Activated naive CD8-positive, alpha-beta T cell treated with anti-CD3 and anti-CD28 coated beads, Interleukin-2, amount 10 ng/mL, durations not matched to agents 7 days and 5 days (primary cell): ENCODE data around the gene RPS4Y1. TPM values are rescaled to one million over a fixed set of nuclear protein-coding genes. Genes with fewer than 3 reads are reported as not detected.
A peak's percentile ranks its signal among the peaks of the same experiment; 100 is the strongest.
"Not testable (repeated sequence)": the region's sequence is repeated elsewhere in the genome, so short reads cannot be mapped to it uniquely, and the experiment has no call there.

Experiments used
- ATAC-seq: fragments of 150-1000 bp; cut with Tn5 transposase; one replicate; pipeline ENCODE4 v1.10.0; 2021; ENCODE audit warnings: low read depth, moderate library complexity
- POLR2A ChIA-PET: fragments of 350-600 bp; sonication (Branson Sonifier 250); formaldehyde crosslinking; loops from one replicate; lab custom pipeline; 2021; ENCODE audit warnings: antibody characterized with exemption; lab: Charles Lee
- DNase-seq: peaks from one replicate; pipeline ENCODE4 v3.0.0; 2021
- H3K27ac Mint-ChIP-seq: one replicate; pipeline ENCODE4 v1.8.0; 2022; ENCODE audit warnings: mild to moderate bottlenecking, mixed read lengths
- H3K27me3 Mint-ChIP-seq: one replicate; pipeline ENCODE4 v1.8.0; 2022; ENCODE audit warnings: mild to moderate bottlenecking, moderate library complexity, mixed read lengths
- H3K36me3 Mint-ChIP-seq: one replicate; pipeline ENCODE4 v1.8.0; 2021; ENCODE audit warnings: mild to moderate bottlenecking, mixed read lengths
- H3K4me1 Mint-ChIP-seq: one replicate; pipeline ENCODE4 v1.8.0; 2021; ENCODE audit warnings: mixed read lengths
- H3K4me3 Mint-ChIP-seq: one replicate; pipeline ENCODE4 v1.8.0; 2022; ENCODE audit warnings: mild to moderate bottlenecking, moderate library complexity, mixed read lengths
- H3K9me3 Mint-ChIP-seq: one replicate; pipeline ENCODE4 v1.8.0; 2021; ENCODE audit warnings: mixed read lengths
- total RNA-seq, 2 experiments: library from RNA; stranded (reverse); gene quantifications; one replicate each; pipeline ENCODE4 v1.2.3, GENCODE V29; 2021

RPS4Y1 gene
- total RNA-seq = 100 to 1,000 TPM; 309 to 313 TPM

DNA sequence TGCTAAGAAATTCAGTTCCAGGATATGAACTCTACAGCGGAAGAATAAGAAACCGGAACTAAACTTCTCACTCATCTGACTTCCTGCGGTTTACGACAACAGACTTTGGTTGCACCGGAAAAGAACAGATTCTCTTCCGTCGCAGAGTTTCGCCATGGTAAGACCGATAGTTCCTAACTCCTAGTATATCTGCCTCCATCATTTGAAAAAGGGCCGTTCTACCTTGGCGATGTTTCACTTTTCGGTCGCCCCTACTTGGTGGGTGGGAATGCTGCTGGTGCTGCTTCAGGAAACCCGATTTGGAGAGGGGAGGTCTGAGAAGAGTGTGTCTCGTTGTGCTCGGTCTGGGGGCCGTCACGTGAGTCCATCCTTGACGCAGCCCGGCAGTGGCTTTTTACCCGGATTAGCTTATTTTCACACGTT is at the start of gene RPS4Y1:
Gene RPS4Y1, plus strand, starts transcription at position 132 of the 423 bp plus-strand sequence. Its CDS starts 23 bp downstream, at position 155.
- H3K9me3 Mint-ChIP-seq = no peaks in the 10 kb centered on the region
- H3K4me3 Mint-ChIP-seq = peak within 1 kb of the TSS; percentile 97
- H3K36me3 Mint-ChIP-seq = peaks cover 25% of the 10 kb centered on the region
- peak within 1 kb of the TSS; percentile 94 for H3K27ac Mint-ChIP-seq
- no peaks in the 10 kb centered on the region for H3K27me3 Mint-ChIP-seq
- POLR2A ChIA-PET = interaction anchor here (1.0 kb wide), 1 partner anchor 94 kb away, joined by 4 read pairs; the partner anchor contains the start of gene ZFY
- ATAC-seq (peak; percentile 80), DNase-seq (peak; percentile 58)
- H3K4me1 Mint-ChIP-seq = peaks cover 29% of the 10 kb centered on the region

DNA sequence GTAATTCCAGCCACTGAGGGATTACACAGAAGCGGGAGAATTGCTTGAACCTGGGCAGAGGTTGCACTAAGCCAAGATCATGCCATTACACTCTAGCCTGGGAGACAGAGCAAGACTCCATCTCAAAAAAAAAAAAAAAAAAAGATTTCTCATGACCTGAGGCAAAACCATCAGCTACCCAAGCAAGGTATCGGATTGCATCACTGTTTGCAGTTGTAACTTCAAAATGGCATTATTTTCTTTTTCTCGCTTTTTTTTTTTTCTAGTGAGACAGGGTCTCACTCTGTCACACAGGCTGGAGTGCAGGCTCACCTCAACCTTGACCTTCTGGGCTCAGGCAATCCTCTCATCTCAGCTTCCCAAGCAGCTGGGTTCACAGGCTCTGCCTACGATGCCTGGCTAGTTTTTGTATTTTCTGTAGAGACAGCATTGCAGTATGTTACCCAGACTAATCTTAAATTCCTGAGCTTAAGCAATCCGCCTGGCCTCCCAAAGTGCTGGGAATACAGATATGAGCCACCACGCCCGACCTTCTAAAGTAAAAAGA is 44.4 kb upstream of the RPS4Y1 start:
- DNase-seq = no peak
- Mint-ChIP-seq H3K36me3 (no peaks in the 10 kb centered on the region), H3K27ac (no peak overlapping the region), H3K4me1 (no peaks in the 10 kb centered on the region), H3K9me3 (no peaks in the 10 kb centered on the region), H3K27me3 (no peaks in the 10 kb centered on the region), H3K4me3 (no peak overlapping the region)
- ATAC-seq = no peak
- POLR2A ChIA-PET = no interaction called here

DNA sequence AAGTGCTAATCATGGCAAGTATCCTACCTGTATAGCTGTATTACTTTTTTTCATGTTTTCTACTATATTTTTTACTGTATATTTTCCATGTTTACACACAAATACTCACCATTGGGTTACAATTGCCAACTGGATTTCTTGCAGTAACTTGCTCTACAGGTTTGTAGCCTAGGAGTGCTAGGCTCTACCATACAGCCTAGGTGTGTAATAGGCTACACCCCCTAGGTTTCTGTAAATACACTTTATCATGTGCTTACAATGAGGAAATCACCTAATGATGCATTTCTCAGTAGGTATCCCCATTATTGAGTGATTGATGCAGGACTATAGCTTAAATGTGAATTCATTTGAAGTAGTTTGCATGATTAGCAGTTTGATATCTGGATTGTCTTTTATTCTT is 43.4 kb upstream of the RPS4Y1 start:
- Mint-ChIP-seq H3K36me3 (no peaks in the 10 kb centered on the region), H3K4me1 (no peaks in the 10 kb centered on the region), H3K4me3 (no peak overlapping the region), H3K9me3 (no peaks in the 10 kb centered on the region), H3K27me3 (peaks cover 5% of the 10 kb centered on the region), H3K27ac (no peak overlapping the region)
- DNase-seq (no peak), ATAC-seq (no peak)
- POLR2A ChIA-PET = no interaction called here

DNA sequence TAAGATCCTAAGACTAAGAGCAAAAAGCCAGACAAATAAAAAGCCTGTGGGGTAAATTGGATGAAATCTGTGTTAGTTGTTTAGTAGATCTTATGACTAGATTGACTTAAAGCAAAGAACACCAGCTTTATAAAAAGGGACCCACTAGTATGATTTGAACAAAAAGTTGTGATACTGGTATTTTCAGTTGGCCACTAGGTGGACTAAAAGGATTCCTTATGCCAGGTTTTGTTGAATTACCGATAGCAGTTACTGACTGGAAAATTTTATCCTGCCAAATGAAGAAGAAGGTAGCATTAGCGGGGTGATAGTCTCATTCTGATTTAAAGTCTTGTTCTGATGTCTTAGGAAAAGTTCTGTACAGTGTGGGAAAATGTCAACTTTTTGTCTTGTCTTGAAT is 41.2 kb upstream of the RPS4Y1 start:
- DNase-seq (no peak), ATAC-seq (no peak)
- H3K4me1 Mint-ChIP-seq = no peaks in the 10 kb centered on the region
- H3K27me3 Mint-ChIP-seq = peaks cover 14% of the 10 kb centered on the region
- no peak overlapping the region for H3K4me3 Mint-ChIP-seq
- no peak overlapping the region for H3K27ac Mint-ChIP-seq
- peaks cover 2% of the 10 kb centered on the region for H3K36me3 Mint-ChIP-seq
- POLR2A ChIA-PET = no interaction called here
- H3K9me3 Mint-ChIP-seq = no peaks in the 10 kb centered on the region

DNA sequence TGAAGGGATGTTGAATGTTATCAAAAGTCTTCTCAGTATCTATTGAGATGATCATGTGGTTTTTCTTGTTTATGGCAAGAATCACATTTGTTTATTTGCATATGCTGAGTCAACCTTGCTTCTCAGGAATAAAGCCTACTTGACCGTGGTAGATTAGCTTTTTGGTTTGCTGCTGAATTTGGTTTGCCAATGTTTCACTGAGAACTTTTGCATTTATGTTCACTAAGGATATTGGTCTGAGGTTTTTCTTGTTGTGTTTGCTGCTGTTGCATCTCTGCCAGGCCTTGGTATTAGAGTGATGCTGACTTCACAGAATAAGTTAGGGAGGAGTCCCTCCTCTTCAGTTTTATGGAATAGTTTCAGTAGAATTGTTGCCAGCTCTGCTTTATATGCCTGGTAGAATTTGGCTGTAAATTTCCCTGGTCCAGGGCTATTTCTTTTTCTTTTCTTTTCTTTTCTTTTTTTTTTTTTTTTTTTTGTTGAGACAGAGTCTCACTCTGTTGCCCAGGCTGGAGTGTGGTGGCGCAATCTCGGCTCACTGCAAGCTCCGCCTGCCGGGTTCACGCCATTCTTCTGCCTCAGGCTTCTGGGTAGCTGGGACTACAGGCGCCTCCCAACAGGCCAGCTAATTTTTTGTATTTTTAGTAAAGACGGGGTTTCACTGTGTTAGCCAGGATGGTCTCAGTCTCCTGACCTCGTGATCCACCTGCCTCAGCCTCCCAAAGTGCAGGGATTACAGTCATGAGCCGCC is 24.1 kb upstream of the RPS4Y1 start:
- H3K27ac Mint-ChIP-seq, H3K36me3 Mint-ChIP-seq, DNase-seq, H3K4me3 Mint-ChIP-seq, H3K9me3 Mint-ChIP-seq, POLR2A ChIA-PET, ATAC-seq, H3K4me1 Mint-ChIP-seq, H3K27me3 Mint-ChIP-seq: not testable (repeated sequence)

DNA sequence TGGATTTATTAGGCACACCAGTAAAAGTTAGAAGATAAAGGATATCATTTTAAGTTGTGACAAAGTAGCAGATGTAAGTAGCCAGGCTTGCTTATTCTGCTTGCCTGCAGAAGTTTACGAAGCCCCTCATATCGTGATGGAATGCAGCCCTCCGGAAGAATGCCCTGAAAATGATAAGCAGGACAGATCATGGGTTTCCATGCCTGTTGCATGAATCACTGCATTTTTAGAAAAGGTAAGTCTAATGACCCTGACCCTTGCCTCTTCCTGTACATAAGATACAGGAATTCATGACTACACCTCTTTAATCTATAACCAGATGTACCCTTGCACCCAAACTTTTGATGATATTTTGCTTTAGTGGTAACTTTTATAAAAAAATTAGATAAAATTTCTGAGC is 16.9 kb upstream of the RPS4Y1 start:
- ATAC-seq = no peak
- no peaks in the 10 kb centered on the region for H3K4me1 Mint-ChIP-seq
- POLR2A ChIA-PET = no interaction called here
- no peaks in the 10 kb centered on the region for H3K9me3 Mint-ChIP-seq
- H3K27ac Mint-ChIP-seq = no peak overlapping the region
- no peak overlapping the region for H3K4me3 Mint-ChIP-seq
- no peaks in the 10 kb centered on the region for H3K36me3 Mint-ChIP-seq
- no peak for DNase-seq
- H3K27me3 Mint-ChIP-seq = peaks cover 4% of the 10 kb centered on the region

DNA sequence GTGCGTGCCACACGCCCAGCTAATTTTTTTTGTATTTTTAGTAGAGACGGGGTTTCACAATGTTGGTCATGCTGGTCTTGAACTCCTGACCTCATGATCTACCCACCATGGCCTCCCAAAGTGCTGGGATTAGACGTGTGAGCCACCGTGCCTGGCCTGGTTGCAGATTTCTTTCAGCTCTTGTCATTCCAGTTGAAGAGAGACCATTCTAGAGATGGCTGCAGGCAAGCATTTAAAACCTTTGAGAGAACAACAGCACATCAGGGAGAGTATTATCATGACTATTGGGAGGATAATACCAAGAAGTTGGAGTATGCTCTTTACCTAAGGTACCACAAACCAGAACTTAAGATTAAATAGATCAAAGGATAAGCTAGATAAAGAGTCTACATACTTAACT is 12.9 kb upstream of the RPS4Y1 start:
- no peak overlapping the region for H3K4me3 Mint-ChIP-seq
- no peaks in the 10 kb centered on the region for H3K36me3 Mint-ChIP-seq
- peaks cover 2% of the 10 kb centered on the region for H3K9me3 Mint-ChIP-seq
- POLR2A ChIA-PET = no interaction called here
- no peak for ATAC-seq
- no peak overlapping the region for H3K27ac Mint-ChIP-seq
- no peaks in the 10 kb centered on the region for H3K4me1 Mint-ChIP-seq
- H3K27me3 Mint-ChIP-seq = peaks cover 15% of the 10 kb centered on the region
- no peak for DNase-seq

DNA sequence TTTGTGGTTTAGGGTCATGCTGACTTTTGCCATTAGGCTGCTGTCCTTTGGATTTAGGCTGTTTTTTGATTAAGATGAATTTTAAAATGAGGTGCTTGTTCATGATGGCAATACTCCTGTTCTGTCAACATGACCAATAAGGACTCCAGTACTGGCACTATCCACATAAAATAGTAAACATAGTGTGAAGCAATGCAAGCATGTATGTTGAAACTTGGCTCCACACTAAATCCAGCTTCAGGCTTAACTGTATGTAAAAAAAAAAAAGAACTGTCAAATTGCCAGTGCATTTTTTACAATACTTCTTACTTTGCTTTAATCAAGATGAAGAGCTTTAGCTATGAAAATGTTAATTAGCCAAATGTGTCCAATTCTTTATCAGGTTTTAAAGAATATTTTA is 6.2 kb upstream of the RPS4Y1 start:
- peaks cover 2% of the 10 kb centered on the region for H3K9me3 Mint-ChIP-seq
- H3K36me3 Mint-ChIP-seq = peaks cover 2% of the 10 kb centered on the region
- H3K27me3 Mint-ChIP-seq = peaks cover 24% of the 10 kb centered on the region
- H3K4me3 Mint-ChIP-seq = no peak overlapping the region
- H3K27ac Mint-ChIP-seq = no peak overlapping the region
- POLR2A ChIA-PET = no interaction called here
- DNase-seq (no peak), ATAC-seq (no peak)
- H3K4me1 Mint-ChIP-seq = peaks cover 3% of the 10 kb centered on the region

DNA sequence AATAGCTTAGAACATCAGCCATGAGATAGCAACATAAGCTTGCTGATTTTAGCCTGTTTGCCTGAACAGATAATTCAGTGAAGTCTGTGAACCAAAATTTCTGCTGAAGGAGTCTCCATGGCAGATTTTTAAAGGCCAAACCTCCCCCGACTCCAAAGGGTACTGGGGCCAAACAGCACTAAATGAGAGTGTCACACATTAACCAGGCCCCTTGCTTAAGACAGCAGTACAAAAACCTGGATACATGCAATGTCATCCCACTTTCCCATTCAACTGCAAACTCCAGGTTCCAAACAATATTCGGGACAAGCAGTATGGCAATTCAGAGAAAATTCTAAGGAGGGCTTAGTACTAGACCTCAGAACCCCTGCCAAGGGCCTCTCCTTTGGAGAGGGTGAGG is 4.3 kb upstream of the RPS4Y1 start:
- Mint-ChIP-seq H3K4me1 (peaks cover 7% of the 10 kb centered on the region), H3K4me3 (no peak overlapping the region), H3K36me3 (peaks cover 4% of the 10 kb centered on the region), H3K27ac (no peak overlapping the region), H3K9me3 (no peaks in the 10 kb centered on the region), H3K27me3 (peaks cover 17% of the 10 kb centered on the region)
- POLR2A ChIA-PET = no interaction called here
- ATAC-seq (no peak), DNase-seq (no peak)

DNA sequence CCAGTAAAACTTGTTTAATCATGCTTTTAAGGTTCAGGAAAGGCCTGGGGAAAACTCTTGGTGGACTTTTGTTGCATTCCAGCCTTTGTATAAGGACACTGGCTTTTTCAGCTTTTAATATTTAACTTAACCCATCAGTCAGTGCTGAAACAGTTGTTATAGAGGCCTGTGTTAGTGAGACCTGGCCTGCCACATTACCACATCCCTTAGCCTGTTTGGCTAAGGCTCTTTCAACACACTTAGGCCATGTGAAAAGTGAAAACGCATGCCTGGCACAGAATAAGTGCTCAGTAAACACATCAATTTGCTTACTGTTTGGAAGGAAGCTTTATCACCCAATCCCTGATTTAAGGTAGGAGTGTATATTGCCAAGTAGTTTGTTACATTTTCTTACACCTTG is 3.5 kb upstream of the RPS4Y1 start:
- Mint-ChIP-seq H3K4me1 (peaks cover 12% of the 10 kb centered on the region), H3K27me3 (peaks cover 16% of the 10 kb centered on the region), H3K27ac (no peak overlapping the region), H3K36me3 (peaks cover 4% of the 10 kb centered on the region), H3K4me3 (no peak overlapping the region), H3K9me3 (no peaks in the 10 kb centered on the region)
- DNase-seq = no peak
- peak; percentile 31 for ATAC-seq
- POLR2A ChIA-PET = no interaction called here

DNA sequence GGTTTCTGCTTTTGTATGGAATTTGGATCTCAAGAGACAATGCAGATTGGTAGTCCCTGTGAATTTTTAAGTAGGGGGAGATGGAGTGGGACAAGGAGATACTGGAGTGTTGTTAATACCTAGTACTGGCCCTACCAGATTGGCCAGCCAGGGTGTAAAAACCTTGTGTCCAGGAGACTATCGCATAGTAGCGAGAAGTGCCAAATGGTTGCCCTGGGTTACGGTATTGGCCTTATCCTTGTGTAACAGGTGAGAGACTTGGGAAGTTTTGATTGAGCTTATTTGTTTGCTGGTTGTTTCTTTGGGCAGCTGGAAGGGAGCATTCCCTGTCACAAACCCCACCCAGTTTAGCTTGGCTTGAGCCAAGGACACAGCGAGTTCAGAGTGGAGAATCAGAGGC is 5.4 kb downstream of the RPS4Y1 start:
- POLR2A ChIA-PET = no interaction called here
- Mint-ChIP-seq H3K36me3 (peaks cover 50% of the 10 kb centered on the region), H3K9me3 (no peaks in the 10 kb centered on the region), H3K27me3 (no peaks in the 10 kb centered on the region), H3K27ac (no peak overlapping the region), H3K4me3 (peak overlapping the region; percentile 39), H3K4me1 (peaks cover 58% of the 10 kb centered on the region)
- ATAC-seq (no peak), DNase-seq (no peak)

DNA sequence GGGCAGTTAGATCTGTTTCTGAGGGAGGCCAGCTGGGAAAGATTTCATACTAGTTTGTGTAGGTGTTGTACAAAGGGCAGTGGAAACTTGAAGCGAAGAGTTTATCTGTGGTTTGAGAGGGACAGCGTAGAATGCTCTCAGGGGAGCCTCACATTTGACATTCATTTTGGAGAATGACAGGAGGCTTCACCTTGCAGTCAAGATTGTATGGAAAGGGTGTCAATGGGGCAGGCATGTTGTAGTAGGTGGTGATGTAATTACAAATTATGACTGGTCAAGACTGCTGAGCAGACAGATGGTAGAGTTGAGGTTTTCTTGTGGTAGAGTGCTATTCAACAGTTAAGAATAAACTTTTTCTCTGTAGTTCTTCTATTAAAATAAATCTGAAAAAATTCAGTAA is 7.0 kb downstream of the RPS4Y1 start:
- no peak for DNase-seq
- Mint-ChIP-seq H3K36me3 (peaks cover 52% of the 10 kb centered on the region), H3K4me1 (peaks cover 53% of the 10 kb centered on the region), H3K4me3 (peak overlapping the region; percentile 49), H3K9me3 (no peaks in the 10 kb centered on the region), H3K27ac (peak overlapping the region; percentile 3), H3K27me3 (no peaks in the 10 kb centered on the region)
- POLR2A ChIA-PET = no interaction called here
- no peak for ATAC-seq

DNA sequence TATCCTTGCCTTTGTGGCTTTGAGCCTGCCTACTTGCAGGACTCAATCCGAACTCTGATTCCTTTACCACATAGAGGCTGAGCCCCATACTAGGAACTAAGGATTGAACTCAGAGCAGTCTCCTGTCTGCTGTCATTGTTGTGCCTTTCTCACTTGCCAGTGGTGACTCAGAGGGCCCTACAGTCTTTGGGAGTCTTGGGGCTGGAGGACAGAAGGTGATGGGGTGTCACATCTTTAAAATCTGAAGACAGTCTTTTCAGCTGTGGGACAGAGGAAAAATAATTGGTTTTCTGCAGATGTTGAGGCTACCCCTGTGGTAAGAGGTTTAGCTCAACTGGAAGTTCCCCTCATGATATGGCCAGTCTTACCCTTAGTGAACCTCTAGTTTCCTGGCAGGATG is 8.0 kb downstream of the RPS4Y1 start:
- peaks cover 47% of the 10 kb centered on the region for H3K36me3 Mint-ChIP-seq
- no peak overlapping the region for H3K27ac Mint-ChIP-seq
- ATAC-seq (no peak), DNase-seq (no peak)
- H3K4me3 Mint-ChIP-seq = peak overlapping the region; percentile 20
- peaks cover 48% of the 10 kb centered on the region for H3K4me1 Mint-ChIP-seq
- no peaks in the 10 kb centered on the region for H3K9me3 Mint-ChIP-seq
- no peaks in the 10 kb centered on the region for H3K27me3 Mint-ChIP-seq
- POLR2A ChIA-PET = no interaction called here

DNA sequence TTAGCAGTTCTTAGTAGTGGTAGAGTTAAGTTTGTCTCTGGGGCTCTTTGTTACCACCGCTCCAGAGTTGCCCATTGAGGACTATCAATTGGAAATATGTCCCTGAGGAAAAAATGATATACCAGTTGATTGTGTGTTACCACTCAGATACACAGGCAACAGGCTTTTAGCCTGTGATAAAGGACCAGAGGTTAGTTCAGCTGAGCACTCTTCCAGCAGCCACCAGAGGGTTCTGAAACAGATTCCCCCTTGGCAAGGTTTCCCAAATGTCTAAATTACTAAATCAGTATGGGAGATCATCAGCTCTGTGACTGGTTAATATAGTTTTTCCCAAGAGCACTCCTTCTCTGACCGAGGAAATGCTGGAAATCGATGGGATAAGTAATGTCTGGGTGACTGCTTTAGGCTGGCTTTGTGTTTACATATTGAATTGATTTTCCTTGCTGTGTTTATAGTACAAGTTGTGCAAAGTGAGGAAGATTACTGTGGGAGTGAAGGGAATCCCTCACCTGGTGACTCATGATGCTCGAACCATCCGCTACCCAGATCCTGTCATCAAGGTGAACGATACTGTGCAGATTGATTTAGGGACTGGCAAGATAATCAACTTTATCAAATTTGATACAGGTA is 12.9 kb downstream of the RPS4Y1 start:
- Mint-ChIP-seq H3K4me1 (peaks cover 53% of the 10 kb centered on the region), H3K36me3 (peaks cover 54% of the 10 kb centered on the region), H3K9me3 (no peaks in the 10 kb centered on the region), H3K4me3 (no peak overlapping the region), H3K27me3 (no peaks in the 10 kb centered on the region), H3K27ac (peak overlapping the region; percentile 43)
- ATAC-seq (no peak), DNase-seq (no peak)
- POLR2A ChIA-PET = no interaction called here
